WTC11 (cell line): ENCODE results near the gene RHOBTB3. TPM values are rescaled to one million over a fixed set of nuclear protein-coding genes. Genes with fewer than 3 reads are reported as not detected.
"Not testable (repeated sequence)": the region's sequence is repeated elsewhere in the genome, so short reads cannot be mapped to it uniquely, and the experiment has no call there.

Source experiments
- ATAC-seq: fragments of 200-7000 bp; cut with Tn5 transposase; 2 replicates; pipeline ENCODE4 v1.10.0; 2021; ENCODE audit warnings: mild to moderate bottlenecking, moderate library complexity
- CTCF ChIA-PET: fragments of 300-600 bp; sonication (Branson Sonifier 250); formaldehyde crosslinking; loops from one replicate; lab custom pipeline; 2021; ENCODE audit warnings: antibody characterized with exemption; lab: Charles Lee
- POLR2A ChIA-PET: fragments of 350-600 bp; sonication (Branson Sonifier 250); formaldehyde crosslinking; loops from one replicate; lab custom pipeline; 2021; ENCODE audit warnings: antibody characterized with exemption; lab: Charles Lee
- DNase-seq: peaks from one replicate; pipeline ENCODE4 v3.0.0; 2021; ENCODE audit warnings: low spot score
- H3K27ac Mint-ChIP-seq: 2 replicates; pipeline ENCODE4 v1.8.0; 2021; ENCODE audit warnings: mixed read lengths
- H3K27me3 Mint-ChIP-seq: 2 replicates; pipeline ENCODE4 v1.8.0; 2021; ENCODE audit warnings: low read depth, mild to moderate bottlenecking, moderate library complexity, mixed read lengths
- H3K36me3 Mint-ChIP-seq: 2 replicates; pipeline ENCODE4 v1.8.0; 2021; ENCODE audit warnings: mixed read lengths
- H3K4me1 Mint-ChIP-seq: 2 replicates; pipeline ENCODE4 v1.8.0; 2022; ENCODE audit warnings: mixed read lengths
- H3K4me3 Mint-ChIP-seq: 2 replicates; pipeline ENCODE4 v1.8.0; 2021; ENCODE audit warnings: mild to moderate bottlenecking, moderate library complexity, mixed read lengths
- H3K9me3 Mint-ChIP-seq: 2 replicates; pipeline ENCODE4 v1.8.0; 2021; ENCODE audit warnings: mixed read lengths
- CREB1 ChIP-seq: sonication (generic); formaldehyde crosslinking; IDR thresholded peaks from 2 replicates; pipeline ENCODE4 v1.8.0; 2023; ENCODE audit warnings: mild to moderate bottlenecking, missing genetic modification reagents
- ESRRA ChIP-seq: sonication (generic); formaldehyde crosslinking; IDR thresholded peaks from 2 replicates; pipeline ENCODE4 v1.8.1; 2022; ENCODE audit warnings: mild to moderate bottlenecking, missing genetic modification reagents, borderline replicate concordance
- ETV6 ChIP-seq: sonication (generic); formaldehyde crosslinking; IDR thresholded peaks from 2 replicates; pipeline ENCODE4 v1.8.1; 2022; ENCODE audit warnings: mild to moderate bottlenecking, missing genetic modification reagents
- KAT7 ChIP-seq: sonication (generic); formaldehyde crosslinking; IDR thresholded peaks from 2 replicates; pipeline ENCODE4 v1.8.1; 2023; ENCODE audit warnings: missing genetic modification reagents, mild to moderate bottlenecking, borderline replicate concordance
- MXD4 ChIP-seq: fragments of 250-450 bp; sonication (Bioruptor Pico); IDR thresholded peaks from 2 replicates; pipeline ENCODE4 v1.8.0; 2021; ENCODE audit warnings: mild to moderate bottlenecking, moderate library complexity, borderline replicate concordance
- NFE2L1 ChIP-seq: sonication (generic); formaldehyde crosslinking; IDR thresholded peaks from 2 replicates; pipeline ENCODE4 v1.8.1; 2023; ENCODE audit warnings: missing genetic modification reagents
- NR2C2 ChIP-seq: sonication (generic); formaldehyde crosslinking; IDR thresholded peaks from 2 replicates; pipeline ENCODE4 v1.8.0; 2022; ENCODE audit warnings: mild to moderate bottlenecking, missing genetic modification reagents
- RELA ChIP-seq: sonication (generic); formaldehyde crosslinking; IDR thresholded peaks from 2 replicates; pipeline ENCODE4 v1.8.1; 2022; ENCODE audit warnings: missing genetic modification reagents, mild to moderate bottlenecking, borderline replicate concordance
- TCF7 ChIP-seq: sonication (generic); formaldehyde crosslinking; IDR thresholded peaks from 2 replicates; pipeline ENCODE4 v1.8.0; 2022; ENCODE audit warnings: mild to moderate bottlenecking, low read depth, missing genetic modification reagents, moderate library complexity
- TEAD1 ChIP-seq: sonication (generic); formaldehyde crosslinking; IDR thresholded peaks from 2 replicates; pipeline ENCODE4 v1.8.0; 2022; ENCODE audit warnings: mild to moderate bottlenecking, missing genetic modification reagents
- ZNF263 ChIP-seq: sonication (generic); formaldehyde crosslinking; IDR thresholded peaks from 2 replicates; pipeline ENCODE4 v1.8.1; 2022; ENCODE audit warnings: low read depth, mild to moderate bottlenecking, moderate library complexity, missing genetic modification reagents
- ZNF396 ChIP-seq: fragments of 250-450 bp; sonication (Bioruptor Pico); IDR thresholded peaks from 2 replicates; pipeline ENCODE4 v1.8.0; 2021; ENCODE audit warnings: mild to moderate bottlenecking, moderate library complexity, borderline replicate concordance
- ZNF416 ChIP-seq: fragments of 250-450 bp; sonication (Bioruptor Pico); IDR thresholded peaks from 2 replicates; pipeline ENCODE4 v1.9.0; 2021; ENCODE audit warnings: mild to moderate bottlenecking, inconsistent platforms
- ZNF671 ChIP-seq: fragments of 250-450 bp; sonication (Bioruptor Pico); IDR thresholded peaks from 2 replicates; pipeline ENCODE4 v1.8.0; 2021; ENCODE audit warnings: mild to moderate bottlenecking
- total RNA-seq: library from RNA; stranded (reverse); gene quantifications from 3 replicates; pipeline ENCODE4 v1.2.3, GENCODE V29; 2021
- TF ChIP-seq, protein P1 (sequence below): sonication (generic); formaldehyde crosslinking; conservative IDR thresholded peaks from 2 replicates; pipeline ENCODE4 v1.8.1; 2022; ENCODE audit warnings: mild to moderate bottlenecking, missing genetic modification reagents
- TF ChIP-seq, protein P2 (sequence below): sonication (generic); formaldehyde crosslinking; IDR thresholded peaks from 2 replicates; pipeline ENCODE4 v1.8.1; 2023; ENCODE audit warnings: mild to moderate bottlenecking, missing genetic modification reagents, moderate library complexity
- TF ChIP-seq, protein P3 (sequence below): fragments of 250-450 bp; sonication (Bioruptor Pico); IDR thresholded peaks from 2 replicates; pipeline ENCODE4 v1.8.0; 2021; ENCODE audit warnings: mild to moderate bottlenecking
- TF ChIP-seq, protein P4 (sequence below): sonication (generic); formaldehyde crosslinking; IDR thresholded peaks from 2 replicates; pipeline ENCODE4 v1.8.1; 2023; ENCODE audit warnings: mild to moderate bottlenecking, missing genetic modification reagents
- TF ChIP-seq, protein P5 (sequence below): sonication (generic); formaldehyde crosslinking; IDR thresholded peaks from 2 replicates; pipeline ENCODE4 v1.8.1; 2023; ENCODE audit warnings: mild to moderate bottlenecking, moderate library complexity, missing genetic modification reagents
- TF ChIP-seq, protein P6 (sequence below): sonication (generic); formaldehyde crosslinking; IDR thresholded peaks from 2 replicates; pipeline ENCODE4 v1.8.1; 2022; ENCODE audit warnings: mild to moderate bottlenecking, missing genetic modification reagents, moderate library complexity, borderline replicate concordance

The RHOBTB3 gene
- total RNA-seq, 1 experiment from 2014 or later = 13.8 TPM

DNA sequence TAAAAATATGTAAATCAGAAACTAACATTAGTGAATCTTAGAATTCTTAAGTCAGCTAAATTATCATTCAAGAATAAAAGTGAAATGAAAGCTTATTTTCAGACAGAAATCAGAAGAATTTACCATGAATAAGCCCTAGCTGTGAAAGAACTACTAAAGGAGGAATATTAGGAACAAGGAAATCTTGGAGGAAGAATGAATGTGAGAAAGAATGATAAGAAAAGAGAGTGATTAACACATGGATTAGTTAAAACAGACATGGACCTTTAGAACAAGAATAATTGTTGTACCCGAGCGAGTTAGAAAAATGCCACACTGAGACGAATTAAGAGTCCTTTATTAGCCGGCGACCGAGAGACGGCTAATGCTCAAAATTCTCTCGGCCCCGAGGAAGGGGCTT, 24.1 kb upstream of the RHOBTB3 start:
- H3K27ac Mint-ChIP-seq = no peak overlapping the region

DNA sequence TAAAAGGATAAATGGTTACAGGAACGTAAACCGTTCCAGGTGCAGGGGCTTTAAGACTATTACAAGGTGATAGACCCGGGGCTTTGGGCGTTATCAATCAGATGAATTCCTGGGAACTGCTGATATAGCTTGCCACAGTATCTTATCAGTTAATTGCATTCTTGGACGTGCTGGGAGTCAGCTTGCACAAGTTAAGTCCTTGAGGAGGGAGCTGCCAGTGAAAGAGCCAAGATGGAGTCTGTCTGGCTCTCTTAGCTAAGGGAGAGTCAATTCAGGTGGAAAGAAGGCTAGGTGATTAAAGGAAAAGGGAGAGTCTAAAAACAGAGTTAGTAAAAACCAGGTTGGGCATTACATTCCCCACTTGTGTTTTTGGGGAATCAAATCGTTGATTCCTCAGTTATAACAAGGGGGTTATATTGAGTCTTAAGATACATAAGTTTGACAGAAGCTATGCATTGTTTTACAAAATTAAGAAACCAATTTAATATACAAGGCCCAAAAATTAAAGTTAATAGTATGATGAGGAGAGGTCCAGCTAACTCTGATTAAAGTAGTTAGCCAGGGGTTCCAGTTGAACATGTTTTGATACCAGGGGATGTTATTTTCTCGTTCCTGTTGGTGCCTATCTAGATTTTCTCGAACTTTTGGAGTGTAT, 23.5 kb upstream of the RHOBTB3 start:
- CTCF ChIA-PET, H3K4me3 Mint-ChIP-seq, DNase-seq, ATAC-seq, POLR2A ChIA-PET, H3K27ac Mint-ChIP-seq, H3K36me3 Mint-ChIP-seq, H3K9me3 Mint-ChIP-seq: not testable (repeated sequence)
- Mint-ChIP-seq H3K4me1 (peaks cover 20% of the 10 kb centered on the region), H3K27me3 (peaks cover 37% of the 10 kb centered on the region)

More for the DNA sequence above, 24.1 kb upstream of the RHOBTB3 start:
- no peak for ATAC-seq
- Mint-ChIP-seq H3K9me3 (no peaks in the 10 kb centered on the region), H3K27me3 (peaks cover 33% of the 10 kb centered on the region)
- no peak for TF ChIP-seq ZNF263 (CRISPR knock-in tag)
- TF ChIP-seq RELA (CRISPR knock-in tag) = no peak
- no peak for TF ChIP-seq NFE2L1 (CRISPR knock-in tag)
- no peak for TF ChIP-seq KAT7 (CRISPR knock-in tag)
- TF ChIP-seq ZNF671 (CRISPR knock-in tag) = no peak
- TF ChIP-seq, protein P1, sequence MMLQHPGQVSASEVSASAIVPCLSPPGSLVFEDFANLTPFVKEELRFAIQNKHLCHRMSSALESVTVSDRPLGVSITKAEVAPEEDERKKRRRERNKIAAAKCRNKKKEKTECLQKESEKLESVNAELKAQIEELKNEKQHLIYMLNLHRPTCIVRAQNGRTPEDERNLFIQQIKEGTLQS (CRISPR knock-in tag) = no peak
- TF ChIP-seq TEAD1 (CRISPR knock-in tag) = no peak
- TF ChIP-seq, protein P2, sequence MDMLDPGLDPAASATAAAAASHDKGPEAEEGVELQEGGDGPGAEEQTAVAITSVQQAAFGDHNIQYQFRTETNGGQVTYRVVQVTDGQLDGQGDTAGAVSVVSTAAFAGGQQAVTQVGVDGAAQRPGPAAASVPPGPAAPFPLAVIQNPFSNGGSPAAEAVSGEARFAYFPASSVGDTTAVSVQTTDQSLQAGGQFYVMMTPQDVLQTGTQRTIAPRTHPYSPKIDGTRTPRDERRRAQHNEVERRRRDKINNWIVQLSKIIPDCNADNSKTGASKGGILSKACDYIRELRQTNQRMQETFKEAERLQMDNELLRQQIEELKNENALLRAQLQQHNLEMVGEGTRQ (CRISPR knock-in tag) = no peak
- TF ChIP-seq, protein P3, sequence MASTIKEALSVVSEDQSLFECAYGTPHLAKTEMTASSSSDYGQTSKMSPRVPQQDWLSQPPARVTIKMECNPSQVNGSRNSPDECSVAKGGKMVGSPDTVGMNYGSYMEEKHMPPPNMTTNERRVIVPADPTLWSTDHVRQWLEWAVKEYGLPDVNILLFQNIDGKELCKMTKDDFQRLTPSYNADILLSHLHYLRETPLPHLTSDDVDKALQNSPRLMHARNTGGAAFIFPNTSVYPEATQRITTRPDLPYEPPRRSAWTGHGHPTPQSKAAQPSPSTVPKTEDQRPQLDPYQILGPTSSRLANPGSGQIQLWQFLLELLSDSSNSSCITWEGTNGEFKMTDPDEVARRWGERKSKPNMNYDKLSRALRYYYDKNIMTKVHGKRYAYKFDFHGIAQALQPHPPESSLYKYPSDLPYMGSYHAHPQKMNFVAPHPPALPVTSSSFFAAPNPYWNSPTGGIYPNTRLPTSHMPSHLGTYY (CRISPR knock-in tag) = no peak
- TF ChIP-seq, protein P4, sequence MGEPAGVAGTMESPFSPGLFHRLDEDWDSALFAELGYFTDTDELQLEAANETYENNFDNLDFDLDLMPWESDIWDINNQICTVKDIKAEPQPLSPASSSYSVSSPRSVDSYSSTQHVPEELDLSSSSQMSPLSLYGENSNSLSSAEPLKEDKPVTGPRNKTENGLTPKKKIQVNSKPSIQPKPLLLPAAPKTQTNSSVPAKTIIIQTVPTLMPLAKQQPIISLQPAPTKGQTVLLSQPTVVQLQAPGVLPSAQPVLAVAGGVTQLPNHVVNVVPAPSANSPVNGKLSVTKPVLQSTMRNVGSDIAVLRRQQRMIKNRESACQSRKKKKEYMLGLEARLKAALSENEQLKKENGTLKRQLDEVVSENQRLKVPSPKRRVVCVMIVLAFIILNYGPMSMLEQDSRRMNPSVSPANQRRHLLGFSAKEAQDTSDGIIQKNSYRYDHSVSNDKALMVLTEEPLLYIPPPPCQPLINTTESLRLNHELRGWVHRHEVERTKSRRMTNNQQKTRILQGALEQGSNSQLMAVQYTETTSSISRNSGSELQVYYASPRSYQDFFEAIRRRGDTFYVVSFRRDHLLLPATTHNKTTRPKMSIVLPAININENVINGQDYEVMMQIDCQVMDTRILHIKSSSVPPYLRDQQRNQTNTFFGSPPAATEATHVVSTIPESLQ (CRISPR knock-in tag) = no peak
- TF ChIP-seq, protein P5, sequence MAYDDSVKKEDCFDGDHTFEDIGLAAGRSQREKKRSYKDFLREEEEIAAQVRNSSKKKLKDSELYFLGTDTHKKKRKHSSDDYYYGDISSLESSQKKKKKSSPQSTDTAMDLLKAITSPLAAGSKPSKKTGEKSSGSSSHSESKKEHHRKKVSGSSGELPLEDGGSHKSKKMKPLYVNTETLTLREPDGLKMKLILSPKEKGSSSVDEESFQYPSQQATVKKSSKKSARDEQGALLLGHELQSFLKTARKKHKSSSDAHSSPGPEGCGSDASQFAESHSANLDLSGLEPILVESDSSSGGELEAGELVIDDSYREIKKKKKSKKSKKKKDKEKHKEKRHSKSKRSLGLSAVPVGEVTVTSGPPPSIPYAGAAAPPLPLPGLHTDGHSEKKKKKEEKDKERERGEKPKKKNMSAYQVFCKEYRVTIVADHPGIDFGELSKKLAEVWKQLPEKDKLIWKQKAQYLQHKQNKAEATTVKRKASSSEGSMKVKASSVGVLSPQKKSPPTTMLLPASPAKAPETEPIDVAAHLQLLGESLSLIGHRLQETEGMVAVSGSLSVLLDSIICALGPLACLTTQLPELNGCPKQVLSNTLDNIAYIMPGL (CRISPR knock-in tag) = no peak
- TF ChIP-seq CREB1 (CRISPR knock-in tag) = no peak
- TF ChIP-seq ETV6 (CRISPR knock-in tag) = no peak
- TF ChIP-seq MXD4 (CRISPR knock-in tag) = no peak
- no peak for TF ChIP-seq NR2C2 (CRISPR knock-in tag)
- no peak for TF ChIP-seq ZNF396 (CRISPR knock-in tag)
- TF ChIP-seq TCF7 = no peak
- TF ChIP-seq, all 79 proteins: peak for 0
- ChIA-PET POLR2A (no interaction called here), CTCF (no interaction called here)
- H3K36me3 Mint-ChIP-seq = no peaks in the 10 kb centered on the region
- no peak overlapping the region for H3K4me3 Mint-ChIP-seq
- DNase-seq = no peak
- peaks cover 16% of the 10 kb centered on the region for H3K4me1 Mint-ChIP-seq

DNA sequence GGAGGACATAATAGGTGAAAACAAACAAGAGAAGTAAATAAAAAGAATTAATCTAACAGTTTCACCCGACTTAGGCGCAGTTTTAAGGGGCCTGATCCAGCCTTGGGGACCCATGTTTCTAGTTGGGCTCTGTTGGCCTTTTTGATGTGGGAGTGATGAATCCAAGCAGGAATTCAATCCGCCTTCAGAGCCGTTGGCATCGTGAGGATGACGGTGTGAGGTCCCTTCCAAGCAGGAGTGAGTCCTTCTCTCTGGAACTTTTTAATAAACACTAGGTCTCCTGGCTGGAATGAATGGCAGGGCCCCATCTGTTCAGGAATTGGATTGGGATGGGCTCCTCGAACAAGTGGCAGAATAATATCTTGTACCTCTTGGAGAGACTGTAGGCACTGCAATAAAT, 22.3 kb upstream of the RHOBTB3 start:
- H3K27me3 Mint-ChIP-seq = peaks cover 40% of the 10 kb centered on the region
- peaks cover 20% of the 10 kb centered on the region for H3K4me1 Mint-ChIP-seq
- H3K36me3 Mint-ChIP-seq = no peaks in the 10 kb centered on the region
- H3K27ac Mint-ChIP-seq = no peak overlapping the region
- no peaks in the 10 kb centered on the region for H3K9me3 Mint-ChIP-seq
- ChIA-PET CTCF (no interaction called here), POLR2A (no interaction called here)
- no peak overlapping the region for H3K4me3 Mint-ChIP-seq
- no peak for DNase-seq
- ATAC-seq = no peak
- TF ChIP-seq ETV6 (CRISPR knock-in tag) (no peak), ESRRA (CRISPR knock-in tag) (no peak), ZNF416 (no peak)
- TF ChIP-seq, protein P4 (CRISPR knock-in tag) = no peak
- TF ChIP-seq, protein P6, sequence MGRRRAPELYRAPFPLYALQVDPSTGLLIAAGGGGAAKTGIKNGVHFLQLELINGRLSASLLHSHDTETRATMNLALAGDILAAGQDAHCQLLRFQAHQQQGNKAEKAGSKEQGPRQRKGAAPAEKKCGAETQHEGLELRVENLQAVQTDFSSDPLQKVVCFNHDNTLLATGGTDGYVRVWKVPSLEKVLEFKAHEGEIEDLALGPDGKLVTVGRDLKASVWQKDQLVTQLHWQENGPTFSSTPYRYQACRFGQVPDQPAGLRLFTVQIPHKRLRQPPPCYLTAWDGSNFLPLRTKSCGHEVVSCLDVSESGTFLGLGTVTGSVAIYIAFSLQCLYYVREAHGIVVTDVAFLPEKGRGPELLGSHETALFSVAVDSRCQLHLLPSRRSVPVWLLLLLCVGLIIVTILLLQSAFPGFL (CRISPR knock-in tag) = no peak
